Trophoblast cell (in vitro differentiated cells and primary cell): ENCODE results near the gene RUVBL2.

Experiments
- DNase-seq, 2 donors: peaks; one replicate each; pipeline ENCODE4 v3.0.0-alpha.2; 2016
- H2AFZ ChIP-seq: 2 replicates; pipeline ENCODE4 v1.6.1; 2013; ENCODE audit warnings: low read length, moderate library complexity, mild to moderate bottlenecking; ENCODE audit not compliant: insufficient read depth, poor library complexity
- H2AK5ac ChIP-seq: 2 replicates; pipeline ENCODE4 v1.6.1; 2013; ENCODE audit warnings: mild to moderate bottlenecking, low read length
- H2BK120ac ChIP-seq: 2 replicates; pipeline ENCODE4 v1.6.1; 2013; ENCODE audit warnings: low read length, mild to moderate bottlenecking, moderate library complexity; ENCODE audit not compliant: insufficient read depth, poor library complexity
- H2BK12ac ChIP-seq: 2 replicates; pipeline ENCODE4 v1.6.1; 2013; ENCODE audit warnings: mild to moderate bottlenecking, low read length, moderate library complexity
- H2BK5ac ChIP-seq: 2 replicates; pipeline ENCODE4 v1.6.1; 2013; ENCODE audit warnings: low read length, low read depth, moderate library complexity, mild to moderate bottlenecking; ENCODE audit not compliant: poor library complexity
- H3K14ac ChIP-seq: 2 replicates; pipeline ENCODE4 v1.6.1; 2013; ENCODE audit warnings: mild to moderate bottlenecking, low read length
- H3K18ac ChIP-seq: 2 replicates; pipeline ENCODE4 v1.6.1; 2013; ENCODE audit warnings: mild to moderate bottlenecking, low read length
- H3K23ac ChIP-seq: 2 replicates; pipeline ENCODE4 v1.6.1; 2013; ENCODE audit warnings: low read length
- H3K27ac ChIP-seq: 2 replicates; pipeline ENCODE4 v1.5.1; 2013; ENCODE audit warnings: low read depth, mild to moderate bottlenecking, inconsistent platforms, low read length, moderate library complexity
- H3K27me3 ChIP-seq: 2 replicates; pipeline ENCODE4 v1.6.1; 2013; ENCODE audit warnings: inconsistent platforms, mild to moderate bottlenecking, low read length, moderate library complexity; ENCODE audit not compliant: insufficient read depth
- H3K36me3 ChIP-seq, 2 experiments: 1 replicate in 1 of 2; 2 replicates in 1 of 2; pipeline ENCODE4 v1.6.1; 2013; ENCODE audit warnings: low read length in 2 of 2, mild to moderate bottlenecking in 2 of 2, moderate library complexity in 1 of 2; ENCODE audit not compliant: insufficient read depth in 2 of 2, control insufficient read depth in 1 of 2
- H3K4ac ChIP-seq: 2 replicates; pipeline ENCODE4 v1.6.1; 2013; ENCODE audit warnings: low read depth, mild to moderate bottlenecking, low read length, moderate library complexity
- H3K4me1 ChIP-seq, 2 experiments: 1 replicate in 1 of 2; 2 replicates in 1 of 2; pipeline ENCODE4 v1.6.1; 2013; ENCODE audit warnings: low read length in 2 of 2, mild to moderate bottlenecking in 2 of 2, moderate library complexity in 1 of 2; ENCODE audit not compliant: insufficient read depth in 2 of 2, control insufficient read depth in 1 of 2
- H3K4me2 ChIP-seq: 2 replicates; pipeline ENCODE4 v1.6.1; 2013; ENCODE audit warnings: inconsistent platforms, mild to moderate bottlenecking, low read length, moderate library complexity
- H3K4me3 ChIP-seq: 2 replicates; pipeline ENCODE4 v1.5.1; 2013; ENCODE audit warnings: mild to moderate bottlenecking, low read depth, low read length, inconsistent platforms
- H3K79me1 ChIP-seq: one replicate; pipeline ENCODE4 v1.6.1; 2013; ENCODE audit warnings: low read length
- H3K79me2 ChIP-seq: 2 replicates; pipeline ENCODE4 v1.6.1; 2013; ENCODE audit warnings: low read length, mild to moderate bottlenecking; ENCODE audit not compliant: control insufficient read depth, insufficient read depth, poor library complexity
- H3K9ac ChIP-seq: 2 replicates; pipeline ENCODE4 v1.6.1; 2013; ENCODE audit warnings: mild to moderate bottlenecking, low read length
- H3K9me3 ChIP-seq: 2 replicates; pipeline ENCODE4 v1.6.1; 2013; ENCODE audit warnings: low read depth, mild to moderate bottlenecking, control low read depth, inconsistent platforms, low read length; ENCODE audit not compliant: insufficient read depth
- H4K12ac ChIP-seq: 2 replicates; pipeline ENCODE4 v1.6.1; 2013; ENCODE audit warnings: low read depth, mild to moderate bottlenecking, low read length, moderate library complexity
- H4K8ac ChIP-seq: 2 replicates; pipeline ENCODE4 v1.6.1; 2013; ENCODE audit warnings: low read depth, mild to moderate bottlenecking, low read length, moderate library complexity
- H4K91ac ChIP-seq: one replicate; pipeline ENCODE4 v1.6.1; 2013; ENCODE audit warnings: low read depth, mild to moderate bottlenecking, low read length, moderate library complexity
- WGBS: extraction: QIAGEN DNeasy Blood & Tissue Kit; methylation state at CpG from one replicate; pipeline ENCODE4 v1.1.7; 2013; ENCODE audit warnings: missing lambda C conversion rate; ENCODE audit not compliant: insufficient read length, insufficient coverage; ENCODE audit errors: extremely low coverage; 5-methylcytosine and 5-hydroxymethylcytosine counted together

Gene RUVBL2

DNA sequence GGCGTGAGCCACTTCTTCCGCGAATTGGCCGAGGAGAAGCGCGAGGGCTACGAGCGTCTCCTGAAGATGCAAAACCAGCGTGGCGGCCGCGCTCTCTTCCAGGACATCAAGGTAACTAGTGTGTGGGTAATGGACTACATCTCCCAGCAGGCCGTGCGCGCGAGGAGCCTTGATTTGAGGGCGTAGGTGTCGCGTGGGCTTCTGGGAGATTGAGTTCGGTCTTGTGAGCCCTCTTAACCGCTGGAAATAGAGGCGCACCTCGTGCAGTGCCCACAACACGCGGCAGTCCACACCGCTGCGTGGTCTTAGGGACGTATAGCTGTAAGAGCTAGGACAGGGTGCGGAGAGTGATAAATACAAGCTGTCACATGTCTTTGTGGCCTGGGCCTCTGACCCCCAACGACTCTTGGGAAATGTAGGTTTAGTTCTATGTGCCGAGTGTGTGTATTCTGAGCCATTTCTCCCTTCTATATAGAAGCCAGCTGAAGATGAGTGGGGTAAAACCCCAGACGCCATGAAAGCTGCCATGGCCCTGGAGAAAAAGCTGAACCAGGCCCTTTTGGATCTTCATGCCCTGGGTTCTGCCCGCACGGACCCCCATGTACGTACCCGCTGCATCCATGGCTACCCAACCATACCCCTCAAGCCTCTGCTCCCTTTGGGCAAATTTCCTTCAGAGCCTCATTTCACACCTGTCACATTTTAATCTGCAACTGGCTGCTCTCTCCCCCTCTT, 27.7 kb upstream of the RUVBL2 start:
- no peak overlapping the region for H2BK12ac ChIP-seq
- peaks cover 38 to 43% of the 10 kb centered on the region in 2 experiments for H3K36me3 ChIP-seq
- peak overlapping the region; percentile 51 for H3K14ac ChIP-seq
- peaks cover 31% of the 10 kb centered on the region for H3K79me1 ChIP-seq
- peak overlapping the region; percentile 66 for H3K9ac ChIP-seq
- peak overlapping the region; percentile 21 for H3K4ac ChIP-seq
- no peak overlapping the region for H4K8ac ChIP-seq
- H2AK5ac ChIP-seq, result no peak overlapping the region
- no CpG with 5 or more reads among the region's 36 CpGs for WGBS
- peak overlapping the region; percentile 82 for H3K4me2 ChIP-seq
- H3K18ac ChIP-seq, result peak overlapping the region; percentile 41
- H3K27me3 ChIP-seq, result no peaks in the 10 kb centered on the region
- no peak overlapping the region for H2BK120ac ChIP-seq
- H3K4me3 ChIP-seq, result peak overlapping the region; percentile 89
- H2AFZ ChIP-seq, result no peak overlapping the region
- no peaks in the 10 kb centered on the region for H3K9me3 ChIP-seq
- H4K12ac ChIP-seq, result no peak overlapping the region
- peaks cover 16% of the 10 kb centered on the region for H3K79me2 ChIP-seq
- peak; percentile 82 to 87 for DNase-seq
- H3K23ac ChIP-seq, result no peak overlapping the region
- H4K91ac ChIP-seq, result no peak overlapping the region
- peaks cover 25 to 29% of the 10 kb centered on the region in 2 experiments for H3K4me1 ChIP-seq
- H3K27ac ChIP-seq, result peak overlapping the region; percentile 16
- no peak overlapping the region for H2BK5ac ChIP-seq

DNA sequence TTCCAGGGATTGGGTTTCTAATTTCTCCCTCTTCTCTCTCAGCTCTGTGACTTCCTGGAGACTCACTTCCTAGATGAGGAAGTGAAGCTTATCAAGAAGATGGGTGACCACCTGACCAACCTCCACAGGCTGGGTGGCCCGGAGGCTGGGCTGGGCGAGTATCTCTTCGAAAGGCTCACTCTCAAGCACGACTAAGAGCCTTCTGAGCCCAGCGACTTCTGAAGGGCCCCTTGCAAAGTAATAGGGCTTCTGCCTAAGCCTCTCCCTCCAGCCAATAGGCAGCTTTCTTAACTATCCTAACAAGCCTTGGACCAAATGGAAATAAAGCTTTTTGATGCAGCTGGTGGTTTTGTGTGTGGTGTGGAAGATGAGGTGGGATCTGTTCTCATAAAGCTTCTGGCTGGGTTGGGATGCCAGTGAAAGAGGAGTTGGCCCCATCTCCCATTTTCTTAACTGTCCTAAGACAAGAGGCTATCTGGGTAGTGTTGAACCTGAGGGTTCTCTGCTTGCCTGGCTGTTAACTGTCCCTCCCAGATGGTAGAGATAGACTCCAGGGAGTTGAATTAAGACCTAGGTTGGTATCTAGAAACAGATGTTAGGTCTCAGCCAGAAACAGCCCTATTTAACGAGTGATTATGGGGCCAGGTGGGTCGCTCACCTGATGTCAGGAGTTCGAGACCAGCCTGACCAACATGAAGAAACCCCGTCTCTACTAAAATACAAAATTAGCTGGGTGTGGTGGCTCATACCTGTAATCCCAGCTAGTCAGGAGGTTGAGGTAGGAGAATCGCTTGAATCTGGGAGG, 26.9 kb upstream of the RUVBL2 start:
- WGBS, result no CpG with 5 or more reads among the region's 10 CpGs

DNA sequence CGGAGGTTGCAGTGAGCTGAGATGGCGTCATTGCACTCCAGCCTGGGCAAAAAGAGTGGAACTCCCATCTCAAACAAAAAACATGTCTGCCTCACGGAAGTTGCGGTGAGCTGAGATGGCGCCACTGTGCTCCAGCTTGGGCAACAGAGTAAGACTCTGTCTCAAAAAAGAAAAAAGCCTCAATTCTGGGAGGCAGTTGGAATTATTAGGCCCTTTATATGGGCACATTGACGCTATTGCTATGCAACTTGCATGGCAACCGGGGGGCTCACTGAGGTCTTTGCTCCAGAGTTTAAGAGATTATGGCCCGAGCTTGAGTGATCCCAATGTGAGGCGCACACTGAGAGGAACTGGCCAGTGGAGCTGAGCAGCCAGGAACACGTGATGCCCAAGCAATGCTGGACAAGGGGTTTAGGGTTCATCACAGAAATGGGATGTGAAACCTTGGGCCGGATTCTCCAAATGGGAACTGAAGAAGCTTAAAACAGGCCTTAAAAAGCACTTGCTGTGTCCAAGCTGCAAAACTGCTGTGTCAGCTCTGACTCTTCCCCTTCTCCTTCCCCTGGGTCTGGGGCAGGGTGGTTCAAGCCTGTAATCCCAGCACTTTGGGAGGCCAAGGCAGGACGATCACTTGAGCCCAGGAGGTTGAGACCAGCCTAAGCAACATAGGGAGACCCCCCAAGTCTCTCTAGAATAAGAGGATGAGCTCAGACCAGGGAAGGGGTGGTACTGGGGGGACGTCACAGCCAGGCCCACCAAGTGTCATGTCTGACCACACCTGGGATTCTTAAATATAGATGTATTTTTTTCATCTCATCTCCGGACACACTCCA, 26.1 kb upstream of the RUVBL2 start:
- Histone ChIP-seq H3K4me1 (peaks cover 17 to 20% of the 10 kb centered on the region in 2 experiments), H4K8ac (no peak overlapping the region), H2BK120ac (no peak overlapping the region), H3K9me3 (no peaks in the 10 kb centered on the region), H2BK12ac (no peak overlapping the region), H2AFZ (no peak overlapping the region), H3K9ac (no peak overlapping the region), H3K4ac (no peak overlapping the region), H3K4me3 (no peak overlapping the region), H3K36me3 (peaks cover 37 to 38% of the 10 kb centered on the region in 2 experiments), H3K18ac (no peak overlapping the region), H3K27me3 (no peaks in the 10 kb centered on the region), H2AK5ac (no peak overlapping the region), H3K79me2 (peaks cover 15% of the 10 kb centered on the region), H3K23ac (no peak overlapping the region), H4K91ac (no peak overlapping the region), H3K27ac (no peak overlapping the region), H4K12ac (no peak overlapping the region), H3K4me2 (no peak overlapping the region), H2BK5ac (no peak overlapping the region), H3K79me1 (peaks cover 25% of the 10 kb centered on the region), H3K14ac (no peak overlapping the region)
- WGBS, result no CpG with 5 or more reads among the region's 14 CpGs
- peak; percentile 44 to 62 for DNase-seq

More for the DNA sequence above, 26.9 kb upstream of the RUVBL2 start:
- peak overlapping the region; percentile 82 for H3K4me2 ChIP-seq
- no peak overlapping the region for H2BK120ac ChIP-seq
- no peak overlapping the region for H4K91ac ChIP-seq
- peaks cover 38 to 40% of the 10 kb centered on the region in 2 experiments for H3K36me3 ChIP-seq
- H3K23ac ChIP-seq, result no peak overlapping the region
- H2AFZ ChIP-seq, result no peak overlapping the region
- no peak overlapping the region for H3K18ac ChIP-seq
- no peak for DNase-seq
- H3K79me1 ChIP-seq, result peaks cover 31% of the 10 kb centered on the region
- no peaks in the 10 kb centered on the region for H3K27me3 ChIP-seq
- H3K27ac ChIP-seq, result peak overlapping the region; percentile 12
- no peak overlapping the region for H2BK5ac ChIP-seq
- H3K4me3 ChIP-seq, result no peak overlapping the region
- peaks cover 25 to 28% of the 10 kb centered on the region in 2 experiments for H3K4me1 ChIP-seq
- H3K14ac ChIP-seq, result no peak overlapping the region
- H3K9ac ChIP-seq, result no peak overlapping the region
- no peak overlapping the region for H2AK5ac ChIP-seq
- no peaks in the 10 kb centered on the region for H3K9me3 ChIP-seq
- no peak overlapping the region for H4K12ac ChIP-seq
- H3K4ac ChIP-seq, result peak overlapping the region; percentile 21
- H4K8ac ChIP-seq, result no peak overlapping the region
- no peak overlapping the region for H2BK12ac ChIP-seq
- peaks cover 16% of the 10 kb centered on the region for H3K79me2 ChIP-seq

DNA sequence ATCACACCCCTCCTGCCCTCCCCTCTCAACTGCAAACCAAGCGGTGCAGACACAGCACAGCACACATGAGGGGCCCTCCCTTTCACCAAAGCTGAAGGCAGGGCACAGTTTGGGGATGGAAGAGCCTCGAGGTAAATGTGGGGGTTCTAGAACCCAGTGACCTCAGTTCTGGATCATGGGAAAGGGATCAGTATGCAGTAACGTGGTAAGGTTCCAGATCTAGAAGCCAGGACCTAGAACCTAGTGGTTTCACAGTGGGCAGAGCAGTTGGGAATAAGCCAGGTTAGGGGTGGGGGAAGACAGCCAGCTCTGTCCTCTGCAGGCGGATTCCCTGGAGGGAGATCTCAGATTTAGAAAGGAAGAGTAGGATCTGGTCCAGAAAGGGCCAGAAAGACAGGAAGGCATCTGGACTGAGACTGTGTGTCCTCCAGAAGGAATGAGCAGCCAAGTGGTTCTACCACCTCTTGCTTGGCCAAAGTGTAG, 25.5 kb upstream of the RUVBL2 start:
- no peak overlapping the region for H3K4ac ChIP-seq
- no CpG with 5 or more reads among the region's 4 CpGs for WGBS
- H3K4me2 ChIP-seq, result no peak overlapping the region
- H3K9ac ChIP-seq, result no peak overlapping the region
- H3K18ac ChIP-seq, result no peak overlapping the region
- no peak overlapping the region for H2AFZ ChIP-seq
- no peaks in the 10 kb centered on the region for H3K27me3 ChIP-seq
- H3K4me3 ChIP-seq, result no peak overlapping the region
- no peaks in the 10 kb centered on the region for H3K9me3 ChIP-seq
- DNase-seq, result peak in 1 of 2 donors; percentile 23
- no peak overlapping the region for H4K91ac ChIP-seq
- no peak overlapping the region for H2BK5ac ChIP-seq
- no peak overlapping the region for H4K12ac ChIP-seq
- H3K27ac ChIP-seq, result no peak overlapping the region
- peaks cover 40 to 43% of the 10 kb centered on the region in 2 experiments for H3K36me3 ChIP-seq
- no peak overlapping the region for H2BK12ac ChIP-seq
- no peak overlapping the region for H3K23ac ChIP-seq
- H2BK120ac ChIP-seq, result no peak overlapping the region
- H3K79me1 ChIP-seq, result peaks cover 21% of the 10 kb centered on the region
- peaks cover 14 to 17% of the 10 kb centered on the region in 2 experiments for H3K4me1 ChIP-seq
- peaks cover 14% of the 10 kb centered on the region for H3K79me2 ChIP-seq
- H4K8ac ChIP-seq, result no peak overlapping the region
- H3K14ac ChIP-seq, result no peak overlapping the region
- H2AK5ac ChIP-seq, result no peak overlapping the region
